OCI-LY3 (cell line): Measurements from ENCODE around the gene DDX42.
"Not testable (repeated sequence)": the region's sequence is repeated elsewhere in the genome, so short reads cannot be mapped to it uniquely, and the experiment has no call there.

Source experiments
- H2AFZ ChIP-seq: fragments of 200-600, 300-600 bp; shearing (Covaris generic); 2 replicates; pipeline ENCODE4 v1.6.0; 2014; ENCODE audit warnings: antibody characterized with exemption, low read depth, low read length
- H3K27ac ChIP-seq: fragments of 200-600, 300-600 bp; sonication (generic); 2 replicates; pipeline ENCODE4 v1.5.1; 2014; ENCODE audit warnings: mild to moderate bottlenecking, low read length, moderate library complexity, mixed read lengths
- H3K27me3 ChIP-seq: fragments of 200-600, 300-600 bp; sonication (generic); 2 replicates; pipeline ENCODE4 v1.6.1; 2014; ENCODE audit warnings: low read depth, low read length, mixed read lengths
- H3K36me3 ChIP-seq: fragments of 200-600, 300-600 bp; sonication (generic); replicated peaks from 2 replicates; pipeline ENCODE3; 2014; ENCODE audit warnings: low read depth, low read length, mixed read lengths
- H3K4me1 ChIP-seq: fragments of 300-600, 200-600 bp; sonication (generic); 2 replicates; pipeline ENCODE4 v1.6.1; 2014; ENCODE audit warnings: low read length, mixed read lengths
- H3K4me2 ChIP-seq: fragments of 200-600, 300-600 bp; sonication (generic); 2 replicates; pipeline ENCODE4 v1.6.1; 2014; ENCODE audit warnings: low read length, mixed read lengths
- H3K4me3 ChIP-seq: fragments of 300-600, 200-600 bp; sonication (generic); 2 replicates; pipeline ENCODE4 v1.5.1; 2014; ENCODE audit warnings: antibody characterized with exemption, mild to moderate bottlenecking, low read length, moderate library complexity
- H3K79me2 ChIP-seq: fragments of 300-600, 200-600 bp; shearing (Covaris generic); 2 replicates; pipeline ENCODE4 v1.6.1; 2014; ENCODE audit warnings: mild to moderate bottlenecking, low read length, mixed read lengths
- H3K9ac ChIP-seq: fragments of 300-600, 200-600 bp; shearing (Covaris generic); 2 replicates; pipeline ENCODE4 v1.6.0; 2014; ENCODE audit warnings: mild to moderate bottlenecking, low read length, moderate library complexity
- H3K9me3 ChIP-seq: fragments of 200-600, 300-600 bp; shearing (Covaris generic); 2 replicates; pipeline ENCODE4 v1.6.1; 2014; ENCODE audit warnings: low read length, mixed read lengths; ENCODE audit not compliant: insufficient read depth
- H4K20me1 ChIP-seq: fragments of 200-600, 300-600 bp; sonication (generic); 2 replicates; pipeline ENCODE4 v1.6.1; 2016; ENCODE audit warnings: low read length, mixed read lengths; ENCODE audit not compliant: insufficient read depth
- EZH2phosphoT487 ChIP-seq: fragments of 200-600 bp; shearing (Covaris generic); IDR thresholded peaks from 2 replicates; pipeline ENCODE4 v1.6.1; 2018; ENCODE audit warnings: antibody characterized with exemption, mixed run types, low read depth
- TF ChIP-seq, protein P1 (sequence below): fragments of 200-600, 300-600 bp; sonication (generic); IDR thresholded peaks from 2 replicates; pipeline ENCODE4 v1.5.1; 2014; ENCODE audit warnings: antibody characterized with exemption, low read length, low read depth

Gene DDX42

DNA sequence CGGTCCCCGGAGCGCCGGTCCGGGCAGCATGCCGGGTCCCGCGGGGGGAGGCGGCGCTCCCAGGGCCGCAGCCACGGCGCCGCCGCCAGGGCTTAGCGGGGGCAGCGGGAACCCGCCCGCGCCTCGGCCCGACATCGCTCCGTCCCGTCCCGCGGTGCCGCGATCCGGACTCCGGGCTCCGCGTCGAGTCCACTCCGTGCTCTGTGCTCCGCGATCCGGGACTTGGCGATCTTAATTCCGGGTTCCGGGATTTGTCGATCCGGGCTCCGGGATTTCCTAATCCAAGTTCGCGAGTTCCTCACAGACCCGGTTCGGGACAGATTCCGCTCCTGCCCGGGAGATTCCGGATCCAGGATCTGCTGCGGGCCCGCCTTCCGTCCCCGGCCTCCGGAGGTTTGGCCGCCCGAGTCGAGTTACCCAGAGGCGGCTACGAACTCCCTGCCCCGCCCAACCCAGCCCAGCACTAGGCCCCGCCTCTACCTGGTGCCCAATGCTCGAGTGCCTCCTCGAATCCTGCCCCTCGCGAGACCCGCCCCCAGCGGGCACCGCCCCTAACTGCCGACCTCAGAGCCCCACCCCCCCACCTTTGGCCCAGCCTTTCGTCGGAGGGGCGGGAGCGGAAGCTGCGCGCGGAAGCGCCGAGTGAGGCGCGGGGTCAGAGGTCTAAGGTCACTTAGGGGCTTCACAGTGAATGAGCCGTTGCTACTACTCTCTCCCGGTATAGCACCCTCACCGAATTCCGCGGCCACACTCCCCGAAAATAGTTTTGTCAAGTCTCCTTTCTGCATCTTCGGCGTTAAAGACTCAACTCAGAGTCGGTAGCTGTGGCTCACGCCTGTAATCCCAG, 68.8 kb downstream of the DDX42 start, which contains the start of gene SMARCD2:
Gene SMARCD2, minus strand, starts transcription at position 146 of the 847 bp plus-strand sequence. Its CDS starts 11 bp downstream, at position 135.
- peaks cover 32% of the 10 kb centered on the region for H4K20me1 ChIP-seq
- peaks cover 23% of the 10 kb centered on the region for H3K4me1 ChIP-seq
- H3K9ac ChIP-seq: peak within 1 kb of the TSS; percentile 95
- H3K4me3 ChIP-seq: peak within 1 kb of the TSS; percentile 87
- peak within 1 kb of the TSS; percentile 66; the same call in 1 of the 2 replicates for H2AFZ ChIP-seq
- TF ChIP-seq EZH2phosphoT487: no peak
- TF ChIP-seq, protein P1, sequence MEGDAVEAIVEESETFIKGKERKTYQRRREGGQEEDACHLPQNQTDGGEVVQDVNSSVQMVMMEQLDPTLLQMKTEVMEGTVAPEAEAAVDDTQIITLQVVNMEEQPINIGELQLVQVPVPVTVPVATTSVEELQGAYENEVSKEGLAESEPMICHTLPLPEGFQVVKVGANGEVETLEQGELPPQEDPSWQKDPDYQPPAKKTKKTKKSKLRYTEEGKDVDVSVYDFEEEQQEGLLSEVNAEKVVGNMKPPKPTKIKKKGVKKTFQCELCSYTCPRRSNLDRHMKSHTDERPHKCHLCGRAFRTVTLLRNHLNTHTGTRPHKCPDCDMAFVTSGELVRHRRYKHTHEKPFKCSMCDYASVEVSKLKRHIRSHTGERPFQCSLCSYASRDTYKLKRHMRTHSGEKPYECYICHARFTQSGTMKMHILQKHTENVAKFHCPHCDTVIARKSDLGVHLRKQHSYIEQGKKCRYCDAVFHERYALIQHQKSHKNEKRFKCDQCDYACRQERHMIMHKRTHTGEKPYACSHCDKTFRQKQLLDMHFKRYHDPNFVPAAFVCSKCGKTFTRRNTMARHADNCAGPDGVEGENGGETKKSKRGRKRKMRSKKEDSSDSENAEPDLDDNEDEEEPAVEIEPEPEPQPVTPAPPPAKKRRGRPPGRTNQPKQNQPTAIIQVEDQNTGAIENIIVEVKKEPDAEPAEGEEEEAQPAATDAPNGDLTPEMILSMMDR: no peak
- no peaks in the 10 kb centered on the region for H3K36me3 ChIP-seq
- no peaks in the 10 kb centered on the region for H3K9me3 ChIP-seq
- no peaks in the 10 kb centered on the region for H3K27me3 ChIP-seq
- H3K27ac ChIP-seq: peak within 1 kb of the TSS; percentile 67
- peak within 1 kb of the TSS; percentile 94 for H3K4me2 ChIP-seq
- peaks cover 49% of the 10 kb centered on the region for H3K79me2 ChIP-seq

GRCh38 chr17:63843387-63843888, 69.5 kb downstream of the DDX42 start:
- H3K36me3 ChIP-seq, H3K9me3 ChIP-seq, H3K27me3 ChIP-seq: not testable (repeated sequence)
- Histone ChIP-seq H3K4me1 (peaks cover 23% of the 10 kb centered on the region), H3K9ac (peak overlapping the region; percentile 61; the same call in 1 of the 2 replicates), H3K27ac (peak overlapping the region; percentile 16; the same call in 1 of the 2 replicates), H3K4me3 (peak overlapping the region; percentile 84), H3K4me2 (peak overlapping the region; percentile 56), H2AFZ (0 out of 2 replicates have a peak overlapping the region, but pooled peaks have one; percentile 66), H3K79me2 (peaks cover 43% of the 10 kb centered on the region), H4K20me1 (peaks cover 26% of the 10 kb centered on the region)

DNA sequence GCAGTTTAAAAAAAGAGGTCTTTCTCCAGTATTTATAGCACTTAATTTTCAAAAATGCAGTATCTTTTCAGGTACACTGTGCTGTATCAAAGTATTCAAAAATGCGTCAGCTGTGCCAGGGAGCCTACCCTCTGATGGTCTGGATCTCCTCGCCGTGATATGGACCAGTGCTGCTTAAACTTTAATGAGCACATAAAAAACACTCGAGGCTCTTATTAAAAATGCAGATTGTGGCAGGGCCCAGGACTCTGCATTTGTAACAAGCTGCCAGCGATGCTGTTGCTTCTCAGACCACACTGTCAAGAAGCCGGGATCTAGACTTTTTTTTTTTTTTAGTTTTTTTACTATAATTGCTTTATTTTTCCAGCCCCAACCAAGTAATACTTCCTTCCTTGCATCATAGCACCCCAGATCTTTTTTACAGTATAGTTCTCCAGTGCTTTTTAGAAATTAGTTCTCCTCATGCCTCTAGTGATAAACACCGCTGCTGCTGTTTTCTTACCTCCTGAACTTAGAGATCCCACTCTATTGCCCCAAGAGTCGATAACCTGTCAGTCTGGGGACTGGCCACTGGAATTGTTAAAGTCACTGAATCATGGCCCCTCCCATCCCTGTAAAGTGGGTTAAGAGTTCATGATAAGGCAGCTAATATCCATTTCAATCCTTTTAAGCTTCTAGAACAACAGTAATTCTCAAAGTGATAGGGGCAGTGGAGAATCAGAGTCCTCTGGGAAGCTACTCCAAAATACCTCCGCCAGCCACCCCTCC, 70.1 kb downstream of the DDX42 start:
- H3K4me2 ChIP-seq: peak overlapping the region; percentile 56
- H4K20me1 ChIP-seq: peaks cover 19% of the 10 kb centered on the region
- TF ChIP-seq, protein P1: no peak
- no peak for TF ChIP-seq EZH2phosphoT487
- no peaks in the 10 kb centered on the region for H3K27me3 ChIP-seq
- H3K79me2 ChIP-seq: peaks cover 36% of the 10 kb centered on the region
- H2AFZ ChIP-seq: no peak overlapping the region
- no peaks in the 10 kb centered on the region for H3K36me3 ChIP-seq
- no peaks in the 10 kb centered on the region for H3K9me3 ChIP-seq
- H3K4me3 ChIP-seq: peak overlapping the region; percentile 84
- H3K9ac ChIP-seq: peak overlapping the region; percentile 61; the same call in 1 of the 2 replicates
- H3K27ac ChIP-seq: no peak overlapping the region
- peaks cover 21% of the 10 kb centered on the region for H3K4me1 ChIP-seq

- peaks cover 22% of the 10 kb centered on the region for H3K79me2 ChIP-seq
- peaks cover 13% of the 10 kb centered on the region for H3K4me1 ChIP-seq
- no peak overlapping the region for H3K9ac ChIP-seq
- TF ChIP-seq, protein P1: no peak
- no peak for TF ChIP-seq EZH2phosphoT487
- no peaks in the 10 kb centered on the region for H3K36me3 ChIP-seq
- H2AFZ ChIP-seq: no peak overlapping the region
- peaks cover 12% of the 10 kb centered on the region for H4K20me1 ChIP-seq
- no peak overlapping the region for H3K4me2 ChIP-seq
- no peaks in the 10 kb centered on the region for H3K27me3 ChIP-seq
- H3K9me3 ChIP-seq: no peaks in the 10 kb centered on the region
- no peak overlapping the region for H3K4me3 ChIP-seq
- H3K27ac ChIP-seq: no peak overlapping the region
Measured at GRCh38 chr17:63845509-63845908, 71.5 kb downstream of the DDX42 start.
